Glutamatergic neuron (in vitro differentiated cells): ENCODE measurements around the gene ERRFI1. TPM values are rescaled to one million over a fixed set of nuclear protein-coding genes. Genes with fewer than 3 reads are reported as not detected.

Experiments
- DNase-seq: peaks from one replicate; pipeline ENCODE4 v3.0.0; 2022
- H3K27ac Mint-ChIP-seq: one replicate; pipeline ENCODE4 v1.8.0; 2020; ENCODE audit warnings: mild to moderate bottlenecking, mixed read lengths, inconsistent platforms; ENCODE audit not compliant: unreplicated experiment
- H3K27me3 Mint-ChIP-seq: one replicate; pipeline ENCODE4 v1.8.0; 2020; ENCODE audit warnings: mild to moderate bottlenecking, moderate library complexity, mixed read lengths, inconsistent platforms; ENCODE audit not compliant: unreplicated experiment
- H3K36me3 Mint-ChIP-seq: one replicate; pipeline ENCODE4 v1.8.0; 2020; ENCODE audit warnings: mild to moderate bottlenecking, mixed read lengths, inconsistent platforms; ENCODE audit not compliant: unreplicated experiment
- H3K4me1 Mint-ChIP-seq: one replicate; pipeline ENCODE4 v1.8.0; 2020; ENCODE audit warnings: mild to moderate bottlenecking, low read depth, mixed read lengths, inconsistent platforms; ENCODE audit not compliant: unreplicated experiment
- H3K4me3 Mint-ChIP-seq: one replicate; pipeline ENCODE4 v1.8.0; 2020; ENCODE audit warnings: mild to moderate bottlenecking, mixed read lengths, inconsistent platforms; ENCODE audit not compliant: unreplicated experiment
- H3K9me3 Mint-ChIP-seq: one replicate; pipeline ENCODE4 v1.8.0; 2020; ENCODE audit warnings: mild to moderate bottlenecking, moderate library complexity, mixed read lengths, inconsistent platforms; ENCODE audit not compliant: unreplicated experiment
- CTCF ChIP-seq: fragments of 200-600 bp; sonication (generic); IDR thresholded peaks from one replicate; pipeline ENCODE4 v1.5.0; 2021; ENCODE audit not compliant: partially characterized antibody, unreplicated experiment
- total RNA-seq: library from RNA; stranded (reverse); fragmentation: NEBNext Ultra II Directional; extraction: Animal tissue kit (Norgen Biotek cat#: 25700); gene quantifications from one replicate; pipeline ENCODE4 v1.2.1, GENCODE V29; 2021; ENCODE audit not compliant: unreplicated experiment

Gene ERRFI1
- total RNA-seq, 1 donor from 2014 or later: 11.8 TPM

- H3K4me1 Mint-ChIP-seq: peaks cover 5% of the 10 kb centered on the region
- H3K4me3 Mint-ChIP-seq: no peak overlapping the region
- H3K9me3 Mint-ChIP-seq: peaks cover 1% of the 10 kb centered on the region
- TF ChIP-seq CTCF: peak; percentile 70
- H3K36me3 Mint-ChIP-seq: no peaks in the 10 kb centered on the region
- H3K27me3 Mint-ChIP-seq: no peaks in the 10 kb centered on the region
- no peak overlapping the region for H3K27ac Mint-ChIP-seq
- no peak for DNase-seq
Observed at GRCh38 chr1:8015036-8015808, 10.9 kb downstream of the ERRFI1 start.

DNA sequence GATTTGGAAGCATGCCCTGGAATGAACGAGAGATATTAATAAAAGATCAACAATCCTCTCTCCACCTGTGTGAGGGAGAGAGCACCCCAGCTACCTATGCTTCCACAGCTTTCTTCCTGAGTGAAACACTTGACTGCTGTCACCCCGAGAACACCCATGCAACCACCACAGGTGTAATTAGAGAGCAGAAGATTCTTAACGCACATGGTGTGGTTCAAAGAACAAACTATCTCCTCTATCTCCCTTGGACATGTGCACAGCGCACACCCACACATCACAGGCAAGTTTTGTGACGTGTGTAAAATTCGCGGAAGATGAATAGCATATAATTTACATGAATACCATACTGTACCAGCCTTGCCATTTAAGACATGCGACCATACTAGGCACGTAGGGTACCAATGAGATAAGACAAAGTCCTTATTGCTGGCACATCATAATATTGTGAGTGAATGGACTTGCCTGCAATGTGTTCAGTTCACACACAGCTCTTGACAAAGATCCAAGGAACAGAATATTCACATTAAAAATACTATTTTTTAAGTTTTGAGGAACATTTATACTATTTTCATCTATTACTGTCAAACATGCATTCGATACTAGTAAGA is 11.6 kb downstream of the ERRFI1 start:
- no peak for TF ChIP-seq CTCF
- DNase-seq: no peak
- H3K4me3 Mint-ChIP-seq: no peak overlapping the region
- no peak overlapping the region for H3K27ac Mint-ChIP-seq
- H3K36me3 Mint-ChIP-seq: no peaks in the 10 kb centered on the region
- H3K27me3 Mint-ChIP-seq: no peaks in the 10 kb centered on the region
- H3K9me3 Mint-ChIP-seq: peaks cover 1% of the 10 kb centered on the region
- H3K4me1 Mint-ChIP-seq: peaks cover 5% of the 10 kb centered on the region

DNA sequence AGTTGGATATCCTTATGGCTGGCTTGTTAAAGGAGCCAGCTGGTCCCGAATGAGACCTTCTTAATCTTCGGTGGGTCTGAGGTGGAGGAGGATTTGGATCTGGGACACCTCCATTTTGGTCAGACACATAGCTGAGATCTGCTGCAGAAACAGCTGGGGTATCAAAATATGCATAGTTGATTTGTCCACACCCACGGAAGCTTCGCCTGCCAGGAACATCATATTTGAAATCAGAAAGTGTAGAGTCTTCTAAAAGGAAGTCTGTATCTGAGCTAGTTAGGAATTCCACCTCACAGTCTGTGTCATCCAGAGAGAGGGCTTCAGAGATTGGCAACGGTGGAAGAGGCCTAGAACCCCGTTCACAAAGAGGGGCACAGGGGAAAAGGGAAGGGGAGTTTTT is 12.3 kb downstream of the ERRFI1 start:
- Mint-ChIP-seq H3K4me3 (no peak overlapping the region), H3K27me3 (no peaks in the 10 kb centered on the region), H3K9me3 (peaks cover 1% of the 10 kb centered on the region), H3K4me1 (peaks cover 2% of the 10 kb centered on the region), H3K36me3 (no peaks in the 10 kb centered on the region), H3K27ac (no peak overlapping the region)
- DNase-seq: no peak
- no peak for TF ChIP-seq CTCF

GRCh38 chr1:8013399-8013798 is 12.7 kb downstream of the ERRFI1 start:
- Mint-ChIP-seq H3K4me3 (no peak overlapping the region), H3K27ac (no peak overlapping the region), H3K36me3 (no peaks in the 10 kb centered on the region), H3K27me3 (no peaks in the 10 kb centered on the region), H3K4me1 (peaks cover 2% of the 10 kb centered on the region), H3K9me3 (peaks cover 1% of the 10 kb centered on the region)
- DNase-seq: no peak
- no peak for TF ChIP-seq CTCF

- H3K4me3 Mint-ChIP-seq: no peak overlapping the region
- H3K27ac Mint-ChIP-seq: no peak overlapping the region
- H3K36me3 Mint-ChIP-seq: no peaks in the 10 kb centered on the region
- H3K27me3 Mint-ChIP-seq: no peaks in the 10 kb centered on the region
- TF ChIP-seq CTCF: no peak
- DNase-seq: no peak
- peaks cover 1% of the 10 kb centered on the region for H3K9me3 Mint-ChIP-seq
- peaks cover 2% of the 10 kb centered on the region for H3K4me1 Mint-ChIP-seq
Observed at GRCh38 chr1:8012955-8013354, 13.2 kb downstream of the ERRFI1 start.
